ENCODE data around the gene GATAD2B. TPM values are rescaled to one million over a fixed set of nuclear protein-coding genes. Genes with fewer than 3 reads are reported as not detected.

The GATAD2B gene
- polyA plus RNA-seq, 3 donors from 2014 or later: 1.3 to 5.5 (median 2.1) TPM

- Mint-ChIP-seq H3K9me3 (no peaks in the 10 kb centered on the region), H3K4me1 (peaks cover 32 to 51% of the 10 kb centered on the region in 2 donors), H3K27me3 (ENCODE audit: low read depth in 3 of 3) (no peaks in the 10 kb centered on the region), H3K36me3 (peaks cover 0 to 6% (median 0%) of the 10 kb centered on the region in 3 donors), H3K4me3 (no peak overlapping the region), H3K27ac (peak overlapping the region in 1 of 6 donors; percentile 20)
- no peak for DNase-seq
These were observed 36.6 kb downstream of the GATAD2B start for GRCh38 chr1:153886127-153886526.

GRCh38 chr1:153883223-153883622 lies 39.5 kb downstream of the GATAD2B start:
- H3K27ac Mint-ChIP-seq: no peak overlapping the region
- no peak for DNase-seq
- H3K4me3 Mint-ChIP-seq: no peak overlapping the region
- H3K4me1 Mint-ChIP-seq: peaks cover 21 to 34% of the 10 kb centered on the region in 2 donors
- H3K36me3 Mint-ChIP-seq: no peaks in the 10 kb centered on the region
- H3K27me3 Mint-ChIP-seq (ENCODE audit: low read depth in 3 of 3): no peaks in the 10 kb centered on the region
- no peaks in the 10 kb centered on the region for H3K9me3 Mint-ChIP-seq

GRCh38 chr1:153882296-153882912 lies 40.4 kb downstream of the GATAD2B start:
- H3K27ac Mint-ChIP-seq: no peak overlapping the region
- no peak overlapping the region for H3K4me3 Mint-ChIP-seq
- no peaks in the 10 kb centered on the region for H3K27me3 Mint-ChIP-seq (ENCODE audit: low read depth in 3 of 3)
- H3K9me3 Mint-ChIP-seq: no peaks in the 10 kb centered on the region
- H3K36me3 Mint-ChIP-seq: no peaks in the 10 kb centered on the region
- no peak for DNase-seq
- peaks cover 16 to 32% of the 10 kb centered on the region in 2 donors for H3K4me1 Mint-ChIP-seq

- H3K4me1 Mint-ChIP-seq: peaks cover 14 to 29% of the 10 kb centered on the region in 2 donors
These were observed 41.0 kb downstream of the GATAD2B start for GRCh38 chr1:153881751-153882150.

GRCh38 chr1:153880962-153881361 lies 41.8 kb downstream of the GATAD2B start:
- DNase-seq: peak in 2 of 3 donors; percentile 6 to 7
- Mint-ChIP-seq H3K4me1 (peaks cover 19 to 27% of the 10 kb centered on the region in 2 donors), H3K27me3 (ENCODE audit: low read depth in 3 of 3) (no peaks in the 10 kb centered on the region), H3K4me3 (no peak overlapping the region), H3K27ac (no peak overlapping the region), H3K9me3 (no peaks in the 10 kb centered on the region), H3K36me3 (no peaks in the 10 kb centered on the region)

More at GRCh38 chr1:153881751-153882150, 41.0 kb downstream of the GATAD2B start:
- H3K9me3 Mint-ChIP-seq: no peaks in the 10 kb centered on the region
- no peak overlapping the region for H3K27ac Mint-ChIP-seq
- no peak for DNase-seq
- no peaks in the 10 kb centered on the region for H3K27me3 Mint-ChIP-seq (ENCODE audit: low read depth in 3 of 3)
- no peaks in the 10 kb centered on the region for H3K36me3 Mint-ChIP-seq
- no peak overlapping the region for H3K4me3 Mint-ChIP-seq

- peak overlapping the region in 2 of 6 donors; percentile 15 to 19 for H3K27ac Mint-ChIP-seq
- H3K9me3 Mint-ChIP-seq: no peaks in the 10 kb centered on the region
- H3K27me3 Mint-ChIP-seq (ENCODE audit: low read depth in 3 of 3): no peaks in the 10 kb centered on the region
- DNase-seq: no peak
- no peaks in the 10 kb centered on the region for H3K36me3 Mint-ChIP-seq
- no peak overlapping the region for H3K4me3 Mint-ChIP-seq
- peaks cover 21 to 28% of the 10 kb centered on the region in 2 donors for H3K4me1 Mint-ChIP-seq
These were observed 42.7 kb downstream of the GATAD2B start for GRCh38 chr1:153880024-153880423.

GRCh38 chr1:153877112-153877511 lies 45.7 kb downstream of the GATAD2B start:
- H3K4me3 Mint-ChIP-seq: no peak overlapping the region
- H3K36me3 Mint-ChIP-seq: no peaks in the 10 kb centered on the region
- peaks cover 33 to 47% of the 10 kb centered on the region in 2 donors for H3K4me1 Mint-ChIP-seq
- no peak for DNase-seq
- H3K9me3 Mint-ChIP-seq: no peaks in the 10 kb centered on the region
- no peaks in the 10 kb centered on the region for H3K27me3 Mint-ChIP-seq (ENCODE audit: low read depth in 3 of 3)
- peak overlapping the region in 3 of 6 donors; percentile 12 to 57 (median 28) for H3K27ac Mint-ChIP-seq

- H3K4me3 Mint-ChIP-seq: no peak overlapping the region
- no peak for DNase-seq
- H3K9me3 Mint-ChIP-seq: no peaks in the 10 kb centered on the region
- H3K27me3 Mint-ChIP-seq (ENCODE audit: low read depth in 3 of 3): no peaks in the 10 kb centered on the region
- H3K27ac Mint-ChIP-seq: peak overlapping the region in 3 of 6 donors; percentile 7 to 20 (median 13)
- peaks cover 38 to 64% of the 10 kb centered on the region in 2 donors for H3K4me1 Mint-ChIP-seq
- H3K36me3 Mint-ChIP-seq: no peaks in the 10 kb centered on the region
These were observed 49.8 kb downstream of the GATAD2B start for GRCh38 chr1:153872934-153873333.

GRCh38 chr1:153872331-153872730 lies 50.4 kb downstream of the GATAD2B start:
- H3K27me3 Mint-ChIP-seq (ENCODE audit: low read depth in 3 of 3): no peaks in the 10 kb centered on the region
- no peaks in the 10 kb centered on the region for H3K9me3 Mint-ChIP-seq
- H3K4me1 Mint-ChIP-seq: peaks cover 38 to 62% of the 10 kb centered on the region in 2 donors
- no peak for DNase-seq
- no peak overlapping the region for H3K4me3 Mint-ChIP-seq
- H3K36me3 Mint-ChIP-seq: no peaks in the 10 kb centered on the region
- peak overlapping the region in 1 of 6 donors; percentile 45 for H3K27ac Mint-ChIP-seq

- DNase-seq: no peak
- Mint-ChIP-seq H3K4me3 (no peak overlapping the region), H3K4me1 (peaks cover 48 to 66% of the 10 kb centered on the region in 2 donors), H3K27ac (peak overlapping the region in 5 of 6 donors; percentile 14 to 44 (median 22)), H3K36me3 (no peaks in the 10 kb centered on the region), H3K27me3 (ENCODE audit: low read depth in 3 of 3) (peaks cover 0 to 3% (median 0%) of the 10 kb centered on the region in 3 donors), H3K9me3 (no peaks in the 10 kb centered on the region)
These were observed 53.3 kb downstream of the GATAD2B start for GRCh38 chr1:153869486-153869885.

GRCh38 chr1:153866045-153866850 lies 56.5 kb downstream of the GATAD2B start:
- Mint-ChIP-seq H3K4me1 (peaks cover 42 to 61% of the 10 kb centered on the region in 2 donors), H3K9me3 (no peaks in the 10 kb centered on the region), H3K4me3 (peak overlapping the region in 3 of 5 donors; percentile 4 to 36 (median 23)), H3K27ac (peak overlapping the region; percentile 67 to 88 (median 76)), H3K36me3 (peaks cover 0 to 3% (median 0%) of the 10 kb centered on the region in 3 donors), H3K27me3 (ENCODE audit: low read depth in 3 of 3) (peaks cover 0 to 3% (median 0%) of the 10 kb centered on the region in 3 donors)
- no peak for DNase-seq

GRCh38 chr1:153860285-153860684 lies 62.5 kb downstream of the GATAD2B start:
- Mint-ChIP-seq H3K4me1 (peaks cover 22 to 50% of the 10 kb centered on the region in 2 donors), H3K36me3 (peaks cover 0 to 3% (median 0%) of the 10 kb centered on the region in 3 donors), H3K27me3 (ENCODE audit: low read depth in 3 of 3) (no peaks in the 10 kb centered on the region), H3K4me3 (no peak overlapping the region), H3K27ac (no peak overlapping the region), H3K9me3 (no peaks in the 10 kb centered on the region)
- no peak for DNase-seq

- H3K27ac Mint-ChIP-seq: peak overlapping the region in 1 of 6 donors; percentile 47
- no peaks in the 10 kb centered on the region for H3K36me3 Mint-ChIP-seq
- no peak overlapping the region for H3K4me3 Mint-ChIP-seq
- DNase-seq: no peak
- H3K4me1 Mint-ChIP-seq: peaks cover 22 to 56% of the 10 kb centered on the region in 2 donors
- H3K9me3 Mint-ChIP-seq: no peaks in the 10 kb centered on the region
- H3K27me3 Mint-ChIP-seq (ENCODE audit: low read depth in 3 of 3): no peaks in the 10 kb centered on the region
These were observed 65.3 kb downstream of the GATAD2B start for GRCh38 chr1:153857505-153857904.

- H3K9me3 Mint-ChIP-seq: no peaks in the 10 kb centered on the region
- DNase-seq: no peak
- H3K36me3 Mint-ChIP-seq: no peaks in the 10 kb centered on the region
- peaks cover 29 to 60% of the 10 kb centered on the region in 2 donors for H3K4me1 Mint-ChIP-seq
- no peak overlapping the region for H3K27ac Mint-ChIP-seq
- no peaks in the 10 kb centered on the region for H3K27me3 Mint-ChIP-seq (ENCODE audit: low read depth in 3 of 3)
- H3K4me3 Mint-ChIP-seq: no peak overlapping the region
These were observed 66.0 kb downstream of the GATAD2B start for GRCh38 chr1:153856763-153857162.

Measured in immature natural killer cell (primary cell).